Liver (tissue), 9 donors: ENCODE measurements around the gene C2CD4C. TPM values are rescaled to one million over a fixed set of nuclear protein-coding genes. Genes with fewer than 3 reads are reported as not detected.

Source experiments
- DNase-seq: peaks from one replicate; pipeline ENCODE4 v3.0.0-alpha.2; 2017; ENCODE audit warnings: low spot score
- H3K27ac ChIP-seq, 2 donors: one replicate each; pipeline ENCODE4 v1.7.0; 2013; ENCODE audit warnings: inconsistent platforms in 2 of 2, low read length in 2 of 2, control low read depth in 1 of 2, low read depth in 1 of 2, mild to moderate bottlenecking in 1 of 2
- H3K27me3 ChIP-seq, 4 donors: one replicate each; pipeline versions ENCODE4 v1.6.1 to v1.7.0; 2013; ENCODE audit warnings: low read length in 3 of 4, inconsistent platforms in 1 of 4, mild to moderate bottlenecking in 1 of 4, moderate library complexity in 1 of 4; ENCODE audit not compliant: control insufficient read depth in 4 of 4, insufficient read depth in 4 of 4
- H3K36me3 ChIP-seq, 4 donors: one replicate each; pipeline versions ENCODE4 v1.6.1 to v1.7.0; 2013; ENCODE audit warnings: low read length in 3 of 4, mild to moderate bottlenecking in 3 of 4, low read depth in 1 of 4, moderate library complexity in 1 of 4; ENCODE audit not compliant: control insufficient read depth in 4 of 4, insufficient read depth in 3 of 4
- H3K4me1 ChIP-seq, 4 donors: one replicate each; pipeline versions ENCODE4 v1.6.1 to v1.7.0; 2013; ENCODE audit warnings: low read length in 3 of 4, mild to moderate bottlenecking in 3 of 4, moderate library complexity in 1 of 4; ENCODE audit not compliant: control insufficient read depth in 4 of 4, insufficient read depth in 4 of 4
- H3K4me3 ChIP-seq, 3 donors: one replicate each; pipeline versions ENCODE4 v1.6.1 to v1.7.0; 2013; ENCODE audit warnings: low read length in 3 of 3, control low read depth in 1 of 3, low read depth in 1 of 3, mild to moderate bottlenecking in 1 of 3
- H3K9ac ChIP-seq, 2 donors: one replicate each; pipeline ENCODE4 v1.7.0; 2013; ENCODE audit warnings: low read length in 2 of 2, mild to moderate bottlenecking in 2 of 2, moderate library complexity in 2 of 2, control low read depth in 1 of 2, low read depth in 1 of 2
- H3K9me3 ChIP-seq, 4 donors: one replicate each; pipeline versions ENCODE4 v1.6.1 to v1.7.0; 2013; ENCODE audit warnings: low read length in 3 of 4; ENCODE audit not compliant: control insufficient read depth in 4 of 4
- ATF3 ChIP-seq: IDR thresholded peaks from 2 replicates; pipeline ENCODE4 v1.6.1; 2016; ENCODE audit warnings: antibody characterized with exemption
- CTCF ChIP-seq: fragments of 150-350 bp; IDR thresholded peaks from 2 replicates; pipeline ENCODE4 v1.5.1; 2017; ENCODE audit warnings: improper control_type of control experiment, low read depth, low read length; ENCODE audit not compliant: missing input control
- EGR1 ChIP-seq, 2 donors: IDR thresholded peaks; 2 replicates each; pipeline ENCODE4 v1.6.1; 2016 to 2018; ENCODE audit warnings: antibody characterized with exemption in 2 of 2, low read depth in 2 of 2
- FOXA1 ChIP-seq: IDR thresholded peaks from 2 replicates; pipeline ENCODE4 v1.6.1; 2016; ENCODE audit warnings: antibody characterized with exemption
- GABPA ChIP-seq, 2 donors: IDR thresholded peaks in 1 of 2; conservative IDR thresholded peaks in 1 of 2; 2 replicates each; pipeline ENCODE4 v1.6.1; 2016; ENCODE audit warnings: antibody characterized with exemption in 2 of 2, mild to moderate bottlenecking in 1 of 2, moderate library complexity in 1 of 2
- HNF4A ChIP-seq, 2 donors: conservative IDR thresholded peaks; 2 replicates each; pipeline ENCODE4 v1.6.1; 2016; ENCODE audit warnings: antibody characterized with exemption in 2 of 2, mild to moderate bottlenecking in 2 of 2
- HNF4G ChIP-seq: IDR thresholded peaks from 2 replicates; pipeline ENCODE4 v1.6.1; 2016; ENCODE audit warnings: antibody characterized with exemption
- JUND ChIP-seq, 2 donors: IDR thresholded peaks; 2 replicates each; pipeline ENCODE4 v1.6.1; 2016; ENCODE audit warnings: antibody characterized with exemption in 2 of 2
- MAX ChIP-seq: IDR thresholded peaks from 2 replicates; pipeline ENCODE4 v1.6.1; 2016; ENCODE audit warnings: antibody characterized with exemption
- RAD21 ChIP-seq, 2 donors: IDR thresholded peaks; 2 replicates each; pipeline ENCODE4 v1.6.1; 2016; ENCODE audit warnings: antibody characterized with exemption in 2 of 2, mild to moderate bottlenecking in 2 of 2
- REST ChIP-seq: IDR thresholded peaks from 2 replicates; pipeline ENCODE4 v1.6.1; 2016; ENCODE audit warnings: antibody characterized with exemption, mild to moderate bottlenecking
- RXRA ChIP-seq, 2 donors: IDR thresholded peaks; 2 replicates each; pipeline ENCODE4 v1.6.1; 2017 to 2018; ENCODE audit warnings: antibody characterized with exemption in 2 of 2, mild to moderate bottlenecking in 1 of 2
- SP1 ChIP-seq: IDR thresholded peaks from 2 replicates; pipeline ENCODE4 v1.6.1; 2018; ENCODE audit warnings: antibody characterized with exemption, mild to moderate bottlenecking
- TAF1 ChIP-seq: conservative IDR thresholded peaks from 2 replicates; pipeline ENCODE4 v1.6.1; 2016; ENCODE audit warnings: antibody characterized with exemption, mild to moderate bottlenecking
- YY1 ChIP-seq: IDR thresholded peaks from 2 replicates; pipeline ENCODE4 v1.6.1; 2016; ENCODE audit warnings: antibody characterized with exemption, mild to moderate bottlenecking
- WGBS: extraction: QIAGEN DNeasy Blood & Tissue Kit; methylation state at CpG from one replicate; pipeline ENCODE4 v1.1.7; 2013; 5-methylcytosine and 5-hydroxymethylcytosine counted together
- polyA plus RNA-seq, 2 donors: library from polyadenylated mRNA; stranded (reverse) in 1 of 2; unstranded in 1 of 2; fragments of 200-250 nt in 1 of 2; fragments of >200 nt in 1 of 2; fragmentation: Nextera tagmentation in 1 of 2; extraction: Ambion mirVana in 1 of 2; gene quantifications; one replicate each; pipeline versions ENCODE4 v1.2.1 to v1.2.3, GENCODE V29; 2013 to 2015
- total RNA-seq, 2 donors: library from RNA; depleted of rRNA; stranded (reverse); fragments of >200 nt; gene quantifications; one replicate each; pipeline ENCODE4 v1.2.3, GENCODE V29; 2014
- TF ChIP-seq, protein P1 (sequence below): IDR thresholded peaks from 2 replicates; pipeline ENCODE4 v1.6.1; 2016; ENCODE audit warnings: antibody characterized with exemption
- donor health status: healthy.
- donor health status: healthy.
- donor health status: healthy.
- donor health status: healthy.
- donor health status: healthy.

The C2CD4C gene
- total and polyA plus RNA-seq, 4 donors = 0.08 to 0.42 (median 0.19) TPM

GRCh38 chr19:384799-385169 lies 24.2 kb downstream of the C2CD4C start:
- Histone ChIP-seq H3K27me3 (peaks cover 0 to 10% (median 2%) of the 10 kb centered on the region in 4 donors), H3K9me3 (no peaks in the 10 kb centered on the region), H3K4me3 (no peak overlapping the region), H3K9ac (no peak overlapping the region), H3K27ac (no peak overlapping the region), H3K36me3 (no peaks in the 10 kb centered on the region), H3K4me1 (peaks cover 0 to 5% (median 0%) of the 10 kb centered on the region in 4 donors)
- TF ChIP-seq JUND (IDR thresholded peaks at IDR 0.05) (no peak), YY1 (no peak), FOXA1 (no peak), TAF1 (no peak), ATF3 (no peak), GABPA (IDR thresholded peaks at IDR 0.05 in 1 of 2, conservative IDR thresholded peaks at IDR 0.05 in 1 of 2) (no peak), SP1 (no peak), HNF4G (no peak), RAD21 (IDR thresholded peaks at IDR 0.05) (no peak), REST (no peak), HNF4A (conservative IDR thresholded peaks at IDR 0.05) (no peak), MAX (no peak), CTCF (no peak), EGR1 (IDR thresholded peaks at IDR 0.05; ENCODE audit: low read depth in 2 of 2) (no peak), RXRA (IDR thresholded peaks at IDR 0.05) (no peak)
- TF ChIP-seq, protein P1, sequence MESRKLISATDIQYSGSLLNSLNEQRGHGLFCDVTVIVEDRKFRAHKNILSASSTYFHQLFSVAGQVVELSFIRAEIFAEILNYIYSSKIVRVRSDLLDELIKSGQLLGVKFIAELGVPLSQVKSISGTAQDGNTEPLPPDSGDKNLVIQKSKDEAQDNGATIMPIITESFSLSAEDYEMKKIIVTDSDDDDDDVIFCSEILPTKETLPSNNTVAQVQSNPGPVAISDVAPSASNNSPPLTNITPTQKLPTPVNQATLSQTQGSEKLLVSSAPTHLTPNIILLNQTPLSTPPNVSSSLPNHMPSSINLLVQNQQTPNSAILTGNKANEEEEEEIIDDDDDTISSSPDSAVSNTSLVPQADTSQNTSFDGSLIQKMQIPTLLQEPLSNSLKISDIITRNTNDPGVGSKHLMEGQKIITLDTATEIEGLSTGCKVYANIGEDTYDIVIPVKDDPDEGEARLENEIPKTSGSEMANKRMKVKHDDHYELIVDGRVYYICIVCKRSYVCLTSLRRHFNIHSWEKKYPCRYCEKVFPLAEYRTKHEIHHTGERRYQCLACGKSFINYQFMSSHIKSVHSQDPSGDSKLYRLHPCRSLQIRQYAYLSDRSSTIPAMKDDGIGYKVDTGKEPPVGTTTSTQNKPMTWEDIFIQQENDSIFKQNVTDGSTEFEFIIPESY = no peak
- DNase-seq = no peak
- WGBS = 46% methylated on average over 9 of the region's 9 CpGs
